Astrocyte (in vitro differentiated cells and primary cell): ENCODE measurements around the gene ZNF529.

Experiments used
- CTCF ChIP-seq: IDR thresholded peaks from 2 replicates; pipeline ENCODE4 v1.5.1; 2011; ENCODE audit warnings: low read depth, mild to moderate bottlenecking, inconsistent platforms, low read length, moderate library complexity; ENCODE audit not compliant: insufficient read depth
- EZH2 ChIP-seq: IDR thresholded peaks from 2 replicates; pipeline ENCODE4 v1.6.1; 2012; ENCODE audit warnings: mild to moderate bottlenecking, low read length, inconsistent platforms; ENCODE audit not compliant: insufficient read depth

DNA sequence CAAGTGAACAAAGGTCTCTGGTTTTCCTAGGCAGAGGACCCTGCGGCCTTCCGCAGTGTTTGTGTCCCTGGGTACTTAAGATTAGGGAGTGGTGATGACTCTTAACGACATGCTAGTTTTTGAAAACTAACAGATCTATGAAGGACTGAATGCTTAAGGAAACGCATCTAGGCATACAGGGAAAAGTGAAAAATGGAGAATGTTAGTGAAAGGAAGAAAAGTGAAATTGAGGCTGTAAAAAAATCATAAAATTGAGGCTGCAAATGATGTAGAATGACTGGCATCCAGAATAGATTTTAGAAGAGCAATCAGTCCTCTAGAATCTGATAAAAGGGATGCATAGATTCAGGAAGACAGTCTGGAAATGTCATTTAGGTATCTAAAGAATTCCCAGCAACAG is 48.5 kb downstream of the ZNF529 start:
- TF ChIP-seq CTCF (no peak), EZH2 (no peak)
